ENCODE measurements around the gene MEIOSIN. TPM values are rescaled to one million over a fixed set of nuclear protein-coding genes. Genes with fewer than 3 reads are reported as not detected.

Gene MEIOSIN
- total and polyA plus RNA-seq, 9 of the 15 experiments (the other 6 are each of a cell fraction or from before 2014, with no cell fraction given): 0.06 to 2.0 (median 0.76) TPM

- TF ChIP-seq JUND (IDR thresholded peaks at IDR 0.05; ENCODE audit: borderline replicate concordance, low read depth, low read length): 0 out of 2 replicates have a peak, but pooled peaks have one; percentile 4
- 0 out of 3 replicates have a peak, but pooled peaks have one; percentile 33 for TF ChIP-seq JUND (tag; IDR thresholded peaks at IDR 0.05; ENCODE audit: borderline replicate concordance, low read depth, low read length)
- TF ChIP-seq CHD1 (IDR thresholded peaks at IDR 0.05; ENCODE audit: low read length): peak; percentile 26
- 0 out of 2 replicates have a peak, but pooled peaks have one; percentile 41 for TF ChIP-seq ZNF133 (CRISPR knock-in tag; IDR thresholded peaks at IDR 0.05)
- peak; percentile 36 to 63 for TF ChIP-seq RAD21 (CRISPR knock-in tag; conservative IDR thresholded peaks at IDR 0.05 in 1 of 2, IDR thresholded peaks at IDR 0.05 in 1 of 2)
- no peak for TF ChIP-seq ZNF740 (CRISPR knock-in tag; IDR thresholded peaks at IDR 0.05)
- TF ChIP-seq ZNF740 (tag; IDR thresholded peaks at IDR 0.05): 0 out of 4 replicates have a peak, but pooled peaks of 1 of the 2 experiments have one; percentile 34
- TF ChIP-seq NR1H2 (CRISPR knock-in tag; IDR thresholded peaks at IDR 0.05): no peak
- TF ChIP-seq BRD9 (IDR thresholded peaks at IDR 0.05; ENCODE audit: low read depth, partially characterized antibody): peak; percentile 63
- 0 out of 2 replicates have a peak, but pooled peaks have one; percentile 48 for TF ChIP-seq CBFB (CRISPR knock-in tag; IDR thresholded peaks at IDR 0.05)
- peak; percentile 37; the same call in 1 of the 2 replicates for TF ChIP-seq REST (IDR thresholded peaks at IDR 0.05; ENCODE audit: borderline replicate concordance)
- TF ChIP-seq REST (CRISPR knock-in tag; IDR thresholded peaks at IDR 0.05; ENCODE audit: low read depth): no peak
- TF ChIP-seq KHSRP (IDR thresholded peaks at IDR 0.05): no peak
These were observed 40.0 kb upstream of the MEIOSIN start (continued) for GRCh38 chr19:45693106-45693788.
